GM12878 (cell line): Measurements from ENCODE around the gene PSMB4. TPM values are rescaled to one million over a fixed set of nuclear protein-coding genes. Genes with fewer than 3 reads are reported as not detected.

Experiments
- ATAC-seq: fragments of 200-7000 bp; cut with Tn5 transposase; 3 replicates; pipeline ENCODE4 v1.9.1; 2020; ENCODE audit warnings: mild to moderate bottlenecking, moderate library complexity
- BruUV-seq: library from RNA; stranded (reverse); fragments of 400-500 nt; replicated peaks from 2 replicates; lab custom pipeline; 2021; lab: Mats Ljungman, UMichigan
- CTCF ChIA-PET: fragments of 300-600 bp; sonication (Branson Sonifier 250); formaldehyde crosslinking; extraction: SDS; loops from one replicate; lab custom pipeline; 2021; ENCODE audit warnings: inconsistent platforms; lab: Yijun Ruan, JAX
- POLR2A ChIA-PET: fragments of 350-600 bp; formaldehyde crosslinking; extraction: SDS; loops from one replicate; lab custom pipeline; 2021; ENCODE audit warnings: inconsistent platforms; lab: Charles Lee
- RAD21 ChIA-PET: fragments of 300-600 bp; sonication (Branson Sonifier 250); formaldehyde crosslinking; loops from one replicate; lab custom pipeline; 2023; ENCODE audit warnings: antibody characterized with exemption; ENCODE audit not compliant: unreplicated experiment; lab: Charles Lee
- SMC1A ChIA-PET: fragments of 300-600 bp; sonication (Branson Sonifier 250); formaldehyde crosslinking; loops from one replicate; lab custom pipeline; 2023; ENCODE audit not compliant: unreplicated experiment, uncharacterized antibody; lab: Charles Lee
- DNase-seq: peaks from one replicate; pipeline ENCODE4 v3.0.0-alpha.2; 2011; ENCODE audit warnings: low read depth, low spot score
- FAIRE-seq: peaks from 3 replicates; lab custom pipeline; 2011; peaks lifted over from hg19 to GRCh38; lab: Jason Lieb, UNC
- H2AFZ ChIP-seq: 2 replicates; pipeline ENCODE4 v1.6.0; 2011; ENCODE audit warnings: low read depth, low read length, control low read depth; ENCODE audit not compliant: control insufficient read depth
- H3K27ac ChIP-seq: 2 replicates; pipeline ENCODE4 v1.5.1; 2011; ENCODE audit warnings: control low read depth; ENCODE audit not compliant: control insufficient read depth, insufficient read depth
- H3K27me3 ChIP-seq, 2 experiments: replicated peaks in 1 of 2; 2 replicates each; pipeline versions ENCODE4 v1.6.0 to v1.6.1; 2011; ENCODE audit warnings: low read length in 1 of 2; ENCODE audit not compliant: control insufficient read depth in 2 of 2, insufficient read depth in 2 of 2
- H3K36me3 ChIP-seq, 2 experiments: 2 replicates each; pipeline ENCODE4 v1.5.1; 2011; ENCODE audit warnings: low read length in 1 of 2; ENCODE audit not compliant: control insufficient read depth in 2 of 2, insufficient read depth in 2 of 2
- H3K4me1 ChIP-seq: 2 replicates; pipeline ENCODE4 v1.6.1; 2011; ENCODE audit warnings: mild to moderate bottlenecking, low read length, moderate library complexity, mixed read lengths; ENCODE audit not compliant: control insufficient read depth, insufficient read depth
- H3K4me2 ChIP-seq: 2 replicates; pipeline ENCODE4 v1.6.0; 2011; ENCODE audit warnings: control low read depth; ENCODE audit not compliant: control insufficient read depth, insufficient read depth
- H3K4me3 ChIP-seq: fragments of 200-600 bp; sonication (generic); 2 replicates; pipeline ENCODE4 v1.5.1; 2016
- H3K79me2 ChIP-seq: 2 replicates; pipeline ENCODE4 v1.6.0; 2011; ENCODE audit warnings: low read length; ENCODE audit not compliant: control insufficient read depth, insufficient read depth
- H3K9ac ChIP-seq: 2 replicates; pipeline ENCODE4 v1.8.0; 2011; ENCODE audit warnings: low read length, control low read depth, mixed read lengths; ENCODE audit not compliant: control insufficient read depth, insufficient read depth
- H3K9me3 ChIP-seq: replicated peaks from 3 replicates; pipeline ENCODE4 v1.5.1; 2011; ENCODE audit warnings: mild to moderate bottlenecking, low read length; ENCODE audit not compliant: control insufficient read depth, insufficient read depth
- H4K20me1 ChIP-seq: 2 replicates; pipeline ENCODE4 v1.6.0; 2011; ENCODE audit not compliant: control insufficient read depth, insufficient read depth
- CREB1 ChIP-seq: IDR thresholded peaks from 2 replicates; pipeline ENCODE4 v1.6.1; 2012; ENCODE audit warnings: low read depth, mild to moderate bottlenecking, inconsistent platforms
- GABPA ChIP-seq: IDR thresholded peaks from 2 replicates; pipeline ENCODE4 v1.6.1; 2014; ENCODE audit warnings: antibody characterized with exemption, low read depth, mild to moderate bottlenecking, inconsistent platforms
- MXI1 ChIP-seq: fragments of 150-350 bp; IDR thresholded peaks from 2 replicates; pipeline ENCODE4 v1.6.1; 2011; ENCODE audit warnings: low read depth, mild to moderate bottlenecking, inconsistent platforms, low read length, improper control_type of control experiment
- RAD21 ChIP-seq: IDR thresholded peaks from 2 replicates; pipeline ENCODE4 v1.6.1; 2011; ENCODE audit warnings: mild to moderate bottlenecking, low read depth, low read length, moderate library complexity; ENCODE audit not compliant: insufficient read depth
- SIX5 ChIP-seq: IDR thresholded peaks from 2 replicates; pipeline ENCODE4 v1.6.1; 2011; ENCODE audit warnings: mild to moderate bottlenecking, low read depth, low read length, moderate library complexity; ENCODE audit not compliant: severe bottlenecking
- SMARCA5 ChIP-seq: fragments of 450-650 bp; IDR thresholded peaks from 2 replicates; pipeline ENCODE4 v1.6.1; 2017; ENCODE audit warnings: mild to moderate bottlenecking
- SUPT20H ChIP-seq: IDR thresholded peaks from 2 replicates; pipeline ENCODE4 v1.6.1; 2011; ENCODE audit warnings: low read depth, mild to moderate bottlenecking, low read length, moderate library complexity, borderline replicate concordance; ENCODE audit not compliant: control insufficient read depth
- SUZ12 ChIP-seq: fragments of 200-600 bp; sonication (generic); IDR thresholded peaks from one replicate; pipeline ENCODE4 v1.6.1; 2018; ENCODE audit warnings: antibody characterized with exemption, mild to moderate bottlenecking; ENCODE audit not compliant: unreplicated experiment
- USF2 ChIP-seq: IDR thresholded peaks from 2 replicates; pipeline ENCODE4 v1.6.1; 2011; ENCODE audit warnings: low read depth, low read length, improper control_type of control experiment, borderline replicate concordance
- YY1 ChIP-seq: IDR thresholded peaks from 2 replicates; pipeline ENCODE4 v1.6.1; 2011; ENCODE audit warnings: low read depth, mild to moderate bottlenecking, low read length
- WGBS: methylation state at CpG from one replicate; pipeline ENCODE4 v1.1.6; 2016; ENCODE audit warnings: low lambda C conversion rate; ENCODE audit not compliant: insufficient replicate concordance, insufficient coverage; ENCODE audit errors: missing lambda C conversion rate; 5-methylcytosine and 5-hydroxymethylcytosine counted together
- in situ Hi-C: fragments of 300-500 bp; cut with MboI; formaldehyde crosslinking; loops from 9 replicates; pipeline ENCODE4 v1.14.3; 2018; ENCODE audit warnings: mixed read lengths
- intact Hi-C: fragments of 100-400 bp; cut with micrococcal nuclease; formaldehyde crosslinking; loops from one replicate; pipeline ENCODE4 v1.14.2; 2022; ENCODE audit not compliant: unreplicated experiment
- polyA plus RNA-seq, 11 experiments: library from polyadenylated mRNA; depleted of rRNA in 4 of 11; unstranded in 6 of 11; stranded (reverse) in 5 of 11; fragments of >200 nt; fragmentation: Nextera tagmentation in 4 of 11; fragmentation: Illumina TruSeq in 1 of 11; extraction: Ambion mirVana in 4 of 11; extraction: Trizol in 1 of 11; gene quantifications; 1 replicate in 1 of 11; 2 replicates in 10 of 11; pipeline versions ENCODE4 v1.2.1 to v1.2.3, GENCODE V29; 2011 to 2016; ENCODE audit warnings: inconsistent platforms in 2 of 11, missing spikeins in 2 of 11, low read depth in 1 of 11
- total RNA-seq, 4 experiments: library from RNA; depleted of rRNA in 3 of 4; stranded (reverse); fragments of >200 nt in 3 of 4; fragmentation: Illumina TruSeq in 1 of 4; extraction: Trizol in 1 of 4; gene quantifications; 2 replicates each; pipeline versions ENCODE4 v1.2.1 to v1.2.3, GENCODE V29; 2013 to 2021
- TF ChIP-seq, protein P1 (sequence below): fragments of 450-650 bp; IDR thresholded peaks from 2 replicates; pipeline ENCODE4 v1.6.1; 2014; ENCODE audit warnings: mild to moderate bottlenecking
- TF ChIP-seq, protein P2 (sequence below): fragments of 450-650 bp; IDR thresholded peaks from 2 replicates; pipeline ENCODE4 v1.6.1; 2018; ENCODE audit warnings: mild to moderate bottlenecking, low read depth, moderate library complexity; ENCODE audit not compliant: partially characterized antibody
- TF ChIP-seq, protein P3 (sequence below): fragments of 450-650 bp; formaldehyde crosslinking; IDR thresholded peaks from 2 replicates; pipeline ENCODE4 v1.4.0; 2020; ENCODE audit warnings: mild to moderate bottlenecking, moderate library complexity
- TF ChIP-seq, protein P4 (sequence below): fragments of 450-650 bp; IDR thresholded peaks from 2 replicates; pipeline ENCODE4 v1.6.1; 2017; ENCODE audit warnings: mild to moderate bottlenecking

The PSMB4 gene
- total and polyA plus RNA-seq, 10 of the 15 experiments (the other 5 are each of a cell fraction or from before 2014, with no cell fraction given) = 278 to 610 (median 421) TPM

DNA sequence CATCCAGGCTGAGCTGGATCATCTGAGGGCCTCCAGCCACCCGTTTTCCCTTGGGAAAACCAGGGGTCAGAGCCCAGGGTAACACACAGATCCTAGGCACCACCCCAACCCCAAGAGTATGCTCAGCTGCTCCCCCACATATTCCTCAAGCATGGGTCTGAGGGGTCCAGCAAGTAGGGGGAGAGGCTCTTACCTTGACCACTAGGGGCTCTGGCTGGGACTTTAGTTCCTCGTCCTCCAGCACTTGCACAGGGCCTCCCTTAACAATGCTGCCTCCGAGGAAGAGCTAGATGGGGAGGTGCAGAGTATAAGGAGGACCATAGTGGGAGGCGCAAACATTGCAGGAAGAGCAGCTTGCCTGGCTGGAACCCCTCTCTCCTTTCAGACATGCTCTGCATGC, 34.4 kb upstream of the PSMB4 start:
- Histone ChIP-seq H3K79me2 (no peaks in the 10 kb centered on the region), H4K20me1 (no peaks in the 10 kb centered on the region), H3K27me3 (no peaks in the 10 kb centered on the region), H3K9ac (no peak overlapping the region), H3K36me3 (no peaks in the 10 kb centered on the region), H3K4me3 (no peak overlapping the region), H3K27ac (no peak overlapping the region), H3K4me2 (no peak overlapping the region), H2AFZ (no peak overlapping the region), H3K4me1 (no peaks in the 10 kb centered on the region), H3K9me3 (peaks cover 7% of the 10 kb centered on the region)
- ChIA-PET RAD21 (no interaction called here), CTCF (interaction anchor here (1.6 kb wide), 1 partner anchor 24 kb away, joined by 4 read pairs; no protein-coding TSS in a partner anchor), SMC1A (no interaction called here), POLR2A (no interaction called here)
- DNase-seq (no peak), FAIRE-seq (no peak), ATAC-seq (0 out of 3 replicates have a peak, but pooled peaks have one; percentile 16)
- intact Hi-C loops (no loop called here), in situ Hi-C loops (no loop called here)
- no TSS peak for BruUV-seq
- WGBS = 15% methylated on average over 4 of the region's 4 CpGs
- no peak for TF ChIP-seq MXI1
- TF ChIP-seq, protein P1, sequence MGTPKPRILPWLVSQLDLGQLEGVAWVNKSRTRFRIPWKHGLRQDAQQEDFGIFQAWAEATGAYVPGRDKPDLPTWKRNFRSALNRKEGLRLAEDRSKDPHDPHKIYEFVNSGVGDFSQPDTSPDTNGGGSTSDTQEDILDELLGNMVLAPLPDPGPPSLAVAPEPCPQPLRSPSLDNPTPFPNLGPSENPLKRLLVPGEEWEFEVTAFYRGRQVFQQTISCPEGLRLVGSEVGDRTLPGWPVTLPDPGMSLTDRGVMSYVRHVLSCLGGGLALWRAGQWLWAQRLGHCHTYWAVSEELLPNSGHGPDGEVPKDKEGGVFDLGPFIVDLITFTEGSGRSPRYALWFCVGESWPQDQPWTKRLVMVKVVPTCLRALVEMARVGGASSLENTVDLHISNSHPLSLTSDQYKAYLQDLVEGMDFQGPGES = no peak
- TF ChIP-seq SUPT20H = no peak
- TF ChIP-seq CREB1 = no peak
- TF ChIP-seq RAD21 = no peak
- no peak for TF ChIP-seq GABPA
- TF ChIP-seq SMARCA5 = no peak
- TF ChIP-seq SUZ12 = no peak
- no peak for TF ChIP-seq YY1
- TF ChIP-seq, protein P2, sequence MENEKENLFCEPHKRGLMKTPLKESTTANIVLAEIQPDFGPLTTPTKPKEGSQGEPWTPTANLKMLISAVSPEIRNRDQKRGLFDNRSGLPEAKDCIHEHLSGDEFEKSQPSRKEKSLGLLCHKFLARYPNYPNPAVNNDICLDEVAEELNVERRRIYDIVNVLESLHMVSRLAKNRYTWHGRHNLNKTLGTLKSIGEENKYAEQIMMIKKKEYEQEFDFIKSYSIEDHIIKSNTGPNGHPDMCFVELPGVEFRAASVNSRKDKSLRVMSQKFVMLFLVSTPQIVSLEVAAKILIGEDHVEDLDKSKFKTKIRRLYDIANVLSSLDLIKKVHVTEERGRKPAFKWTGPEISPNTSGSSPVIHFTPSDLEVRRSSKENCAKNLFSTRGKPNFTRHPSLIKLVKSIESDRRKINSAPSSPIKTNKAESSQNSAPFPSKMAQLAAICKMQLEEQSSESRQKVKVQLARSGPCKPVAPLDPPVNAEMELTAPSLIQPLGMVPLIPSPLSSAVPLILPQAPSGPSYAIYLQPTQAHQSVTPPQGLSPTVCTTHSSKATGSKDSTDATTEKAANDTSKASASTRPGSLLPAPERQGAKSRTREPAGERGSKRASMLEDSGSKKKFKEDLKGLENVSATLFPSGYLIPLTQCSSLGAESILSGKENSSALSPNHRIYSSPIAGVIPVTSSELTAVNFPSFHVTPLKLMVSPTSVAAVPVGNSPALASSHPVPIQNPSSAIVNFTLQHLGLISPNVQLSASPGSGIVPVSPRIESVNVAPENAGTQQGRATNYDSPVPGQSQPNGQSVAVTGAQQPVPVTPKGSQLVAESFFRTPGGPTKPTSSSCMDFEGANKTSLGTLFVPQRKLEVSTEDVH = no peak
- no peak for TF ChIP-seq USF2
- TF ChIP-seq, protein P3, sequence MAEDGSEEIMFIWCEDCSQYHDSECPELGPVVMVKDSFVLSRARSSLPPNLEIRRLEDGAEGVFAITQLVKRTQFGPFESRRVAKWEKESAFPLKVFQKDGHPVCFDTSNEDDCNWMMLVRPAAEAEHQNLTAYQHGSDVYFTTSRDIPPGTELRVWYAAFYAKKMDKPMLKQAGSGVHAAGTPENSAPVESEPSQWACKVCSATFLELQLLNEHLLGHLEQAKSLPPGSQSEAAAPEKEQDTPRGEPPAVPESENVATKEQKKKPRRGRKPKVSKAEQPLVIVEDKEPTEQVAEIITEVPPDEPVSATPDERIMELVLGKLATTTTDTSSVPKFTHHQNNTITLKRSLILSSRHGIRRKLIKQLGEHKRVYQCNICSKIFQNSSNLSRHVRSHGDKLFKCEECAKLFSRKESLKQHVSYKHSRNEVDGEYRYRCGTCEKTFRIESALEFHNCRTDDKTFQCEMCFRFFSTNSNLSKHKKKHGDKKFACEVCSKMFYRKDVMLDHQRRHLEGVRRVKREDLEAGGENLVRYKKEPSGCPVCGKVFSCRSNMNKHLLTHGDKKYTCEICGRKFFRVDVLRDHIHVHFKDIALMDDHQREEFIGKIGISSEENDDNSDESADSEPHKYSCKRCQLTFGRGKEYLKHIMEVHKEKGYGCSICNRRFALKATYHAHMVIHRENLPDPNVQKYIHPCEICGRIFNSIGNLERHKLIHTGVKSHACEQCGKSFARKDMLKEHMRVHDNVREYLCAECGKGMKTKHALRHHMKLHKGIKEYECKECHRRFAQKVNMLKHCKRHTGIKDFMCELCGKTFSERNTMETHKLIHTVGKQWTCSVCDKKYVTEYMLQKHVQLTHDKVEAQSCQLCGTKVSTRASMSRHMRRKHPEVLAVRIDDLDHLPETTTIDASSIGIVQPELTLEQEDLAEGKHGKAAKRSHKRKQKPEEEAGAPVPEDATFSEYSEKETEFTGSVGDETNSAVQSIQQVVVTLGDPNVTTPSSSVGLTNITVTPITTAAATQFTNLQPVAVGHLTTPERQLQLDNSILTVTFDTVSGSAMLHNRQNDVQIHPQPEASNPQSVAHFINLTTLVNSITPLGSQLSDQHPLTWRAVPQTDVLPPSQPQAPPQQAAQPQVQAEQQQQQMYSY (CRISPR knock-in tag) = no peak
- TF ChIP-seq, protein P4, sequence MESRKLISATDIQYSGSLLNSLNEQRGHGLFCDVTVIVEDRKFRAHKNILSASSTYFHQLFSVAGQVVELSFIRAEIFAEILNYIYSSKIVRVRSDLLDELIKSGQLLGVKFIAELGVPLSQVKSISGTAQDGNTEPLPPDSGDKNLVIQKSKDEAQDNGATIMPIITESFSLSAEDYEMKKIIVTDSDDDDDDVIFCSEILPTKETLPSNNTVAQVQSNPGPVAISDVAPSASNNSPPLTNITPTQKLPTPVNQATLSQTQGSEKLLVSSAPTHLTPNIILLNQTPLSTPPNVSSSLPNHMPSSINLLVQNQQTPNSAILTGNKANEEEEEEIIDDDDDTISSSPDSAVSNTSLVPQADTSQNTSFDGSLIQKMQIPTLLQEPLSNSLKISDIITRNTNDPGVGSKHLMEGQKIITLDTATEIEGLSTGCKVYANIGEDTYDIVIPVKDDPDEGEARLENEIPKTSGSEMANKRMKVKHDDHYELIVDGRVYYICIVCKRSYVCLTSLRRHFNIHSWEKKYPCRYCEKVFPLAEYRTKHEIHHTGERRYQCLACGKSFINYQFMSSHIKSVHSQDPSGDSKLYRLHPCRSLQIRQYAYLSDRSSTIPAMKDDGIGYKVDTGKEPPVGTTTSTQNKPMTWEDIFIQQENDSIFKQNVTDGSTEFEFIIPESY = no peak
- no peak for TF ChIP-seq SIX5
